ENCODE measurements around the gene PIRT. TPM values are rescaled to one million over a fixed set of nuclear protein-coding genes. Genes with fewer than 3 reads are reported as not detected.

PIRT gene
- total RNA-seq, 1 donor from 2014 or later = not detected

- Histone ChIP-seq H3K27me3 (ENCODE audit: control insufficient read depth, insufficient read depth, low read length) (no peaks in the 10 kb centered on the region), H3K36me3 (ENCODE audit: control insufficient read depth, insufficient read depth, low read length) (no peaks in the 10 kb centered on the region), H3K4me3 (ENCODE audit: low read depth, low read length) (no peak overlapping the region)
- FAIRE-seq (no peak), DNase-seq (ENCODE audit: low read depth) (no peak)
- no peak for TF ChIP-seq CTCF (IDR thresholded peaks at IDR 0.05; ENCODE audit: insufficient read depth, low read length, severe bottlenecking)
Measured at GRCh38 chr17:10836145-10836544, 1.7 kb downstream of the PIRT start.

GRCh38 chr17:10831696-10832095 is 6.2 kb downstream of the PIRT start:
- TF ChIP-seq CTCF (IDR thresholded peaks at IDR 0.05; ENCODE audit: insufficient read depth, low read length, severe bottlenecking) = no peak
- FAIRE-seq (no peak), DNase-seq (ENCODE audit: low read depth) (no peak)
- Histone ChIP-seq H3K36me3 (ENCODE audit: control insufficient read depth, insufficient read depth, low read length) (no peaks in the 10 kb centered on the region), H3K27me3 (ENCODE audit: control insufficient read depth, insufficient read depth, low read length) (no peaks in the 10 kb centered on the region), H3K4me3 (ENCODE audit: low read depth, low read length) (no peak overlapping the region)

GRCh38 chr17:10827898-10828552 is 9.9 kb downstream of the PIRT start:
- no peak for TF ChIP-seq CTCF (IDR thresholded peaks at IDR 0.05; ENCODE audit: insufficient read depth, low read length, severe bottlenecking)
- Histone ChIP-seq H3K4me3 (ENCODE audit: low read depth, low read length) (no peak overlapping the region), H3K36me3 (ENCODE audit: control insufficient read depth, insufficient read depth, low read length) (no peaks in the 10 kb centered on the region), H3K27me3 (ENCODE audit: control insufficient read depth, insufficient read depth, low read length) (no peaks in the 10 kb centered on the region)
- DNase-seq (ENCODE audit: low read depth) (no peak), FAIRE-seq (no peak)

- Histone ChIP-seq H3K36me3 (ENCODE audit: control insufficient read depth, insufficient read depth, low read length) (no peaks in the 10 kb centered on the region), H3K4me3 (ENCODE audit: low read depth, low read length) (no peak overlapping the region), H3K27me3 (ENCODE audit: control insufficient read depth, insufficient read depth, low read length) (no peaks in the 10 kb centered on the region)
- no peak for FAIRE-seq
- no peak for TF ChIP-seq CTCF (IDR thresholded peaks at IDR 0.05; ENCODE audit: insufficient read depth, low read length, severe bottlenecking)
- no peak for DNase-seq (ENCODE audit: low read depth)
Measured at GRCh38 chr17:10824874-10825273, 13.0 kb downstream of the PIRT start.

- H3K36me3 ChIP-seq (ENCODE audit: control insufficient read depth, insufficient read depth, low read length) = no peaks in the 10 kb centered on the region
- no peak for TF ChIP-seq CTCF (IDR thresholded peaks at IDR 0.05; ENCODE audit: insufficient read depth, low read length, severe bottlenecking)
- no peak for FAIRE-seq
- H3K27me3 ChIP-seq (ENCODE audit: control insufficient read depth, insufficient read depth, low read length) = no peaks in the 10 kb centered on the region
- DNase-seq (ENCODE audit: low read depth) = no peak
- H3K4me3 ChIP-seq (ENCODE audit: low read depth, low read length) = no peak overlapping the region
Measured at GRCh38 chr17:10821770-10822169, 16.1 kb downstream of the PIRT start.

- no peak for TF ChIP-seq CTCF (IDR thresholded peaks at IDR 0.05; ENCODE audit: insufficient read depth, low read length, severe bottlenecking)
- DNase-seq (ENCODE audit: low read depth) = no peak
- H3K36me3 ChIP-seq (ENCODE audit: control insufficient read depth, insufficient read depth, low read length) = no peaks in the 10 kb centered on the region
- no peak overlapping the region for H3K4me3 ChIP-seq (ENCODE audit: low read depth, low read length)
- no peak for FAIRE-seq
- H3K27me3 ChIP-seq (ENCODE audit: control insufficient read depth, insufficient read depth, low read length) = no peaks in the 10 kb centered on the region
Measured at GRCh38 chr17:10821054-10821453, 16.8 kb downstream of the PIRT start.

All from bronchial epithelial cell (primary cell).